GM19467 (cell line): ENCODE data around the gene PDZD2.
A peak's percentile ranks its signal among the peaks of the same experiment; 100 is the strongest.
"Not testable (repeated sequence)": the region's sequence is repeated elsewhere in the genome, so short reads cannot be mapped to it uniquely, and the experiment has no call there.

Experiments
- ATAC-seq: cut with Tn5 transposase; IDR thresholded peaks from one replicate; pipeline ENCODE4 v1.9.1; 2021; ENCODE audit warnings: mild to moderate bottlenecking, moderate library complexity; ENCODE audit not compliant: unreplicated experiment

The PDZD2 gene

GRCh38 chr5:31996909-31997308 is 358.0 kb downstream of the PDZD2 start:
- no peak for ATAC-seq

GRCh38 chr5:31999470-31999869 is 360.5 kb downstream of the PDZD2 start:
- ATAC-seq, result no peak

GRCh38 chr5:32000731-32001130 is 361.8 kb downstream of the PDZD2 start:
- no peak for ATAC-seq

- ATAC-seq, result no peak
These were observed 362.4 kb downstream of the PDZD2 start for GRCh38 chr5:32001284-32001683.

- ATAC-seq, result no peak
These were observed 362.8 kb downstream of the PDZD2 start for GRCh38 chr5:32001707-32002106.

GRCh38 chr5:32002755-32003154 is 363.8 kb downstream of the PDZD2 start:
- no peak for ATAC-seq

- ATAC-seq, result no peak
These were observed 365.1 kb downstream of the PDZD2 start for GRCh38 chr5:32003981-32004380.

- ATAC-seq, result peak; percentile 82
These were observed 365.5 kb downstream of the PDZD2 start for GRCh38 chr5:32004404-32004803.

GRCh38 chr5:32008746-32009145 is 369.8 kb downstream of the PDZD2 start:
- no peak for ATAC-seq

- no peak for ATAC-seq
These were observed 374.7 kb downstream of the PDZD2 start for GRCh38 chr5:32013658-32014057.

GRCh38 chr5:32014096-32014745 is 375.3 kb downstream of the PDZD2 start:
- no peak for ATAC-seq

GRCh38 chr5:32015262-32015661 is 376.3 kb downstream of the PDZD2 start:
- ATAC-seq, result not testable (repeated sequence)

- no peak for ATAC-seq
These were observed 378.9 kb downstream of the PDZD2 start for GRCh38 chr5:32017692-32018367.

- no peak for ATAC-seq
These were observed 379.8 kb downstream of the PDZD2 start for GRCh38 chr5:32018476-32019436.

- peak; percentile 79 for ATAC-seq
These were observed 381.3 kb downstream of the PDZD2 start for GRCh38 chr5:32020271-32020670.

GRCh38 chr5:32020946-32021345 is 382.0 kb downstream of the PDZD2 start:
- ATAC-seq, result no peak

GRCh38 chr5:32021771-32022170 is 382.8 kb downstream of the PDZD2 start:
- ATAC-seq, result no peak

GRCh38 chr5:32022638-32023037 is 383.7 kb downstream of the PDZD2 start:
- no peak for ATAC-seq

GRCh38 chr5:32023816-32024215 is 384.9 kb downstream of the PDZD2 start:
- no peak for ATAC-seq

- no peak for ATAC-seq
These were observed 385.8 kb downstream of the PDZD2 start for GRCh38 chr5:32024751-32025150.

GRCh38 chr5:32027093-32027716 is 388.3 kb downstream of the PDZD2 start:
- ATAC-seq, result no peak
